Stimulated activated naive CD8-positive, alpha-beta T cell treated with anti-CD3 and anti-CD28 coated beads, Interleukin-15, Interleukin-2, amounts not matched to agents 100 U/mL and 50 U/mL, for 24 hours (primary cell): Measurements from ENCODE around the gene WNT7B.
A peak's percentile ranks its signal among the peaks of the same experiment; 100 is the strongest.

ENCODE experiments used
- ATAC-seq: fragments of 150-1000 bp; cut with Tn5 transposase; one replicate; pipeline ENCODE4 v1.10.0; 2021
- DNase-seq: peaks from one replicate; pipeline ENCODE4 v3.0.0; 2021

Gene WNT7B

GRCh38 chr22:45971408-45972028 is 5.4 kb downstream of the WNT7B start:
- DNase-seq (no peak), ATAC-seq (no peak)

GRCh38 chr22:45970705-45971407 is 6.1 kb downstream of the WNT7B start:
- ATAC-seq (no peak), DNase-seq (no peak)

- ATAC-seq (no peak), DNase-seq (no peak)
These were observed 7.0 kb downstream of the WNT7B start for GRCh38 chr22:45969801-45970470.

- ATAC-seq = no peak
These were observed 7.6 kb downstream of the WNT7B start for GRCh38 chr22:45969414-45969799.

GRCh38 chr22:45968751-45969413 is 8.1 kb downstream of the WNT7B start:
- ATAC-seq (peak; percentile 24), DNase-seq (peak; percentile 41)

More at GRCh38 chr22:45969414-45969799, 7.6 kb downstream of the WNT7B start:
- DNase-seq = no peak

GRCh38 chr22:45968003-45968650 is 8.8 kb downstream of the WNT7B start:
- ATAC-seq = no peak
- DNase-seq = no peak

- no peak for ATAC-seq
- DNase-seq = no peak
These were observed 10.0 kb downstream of the WNT7B start for GRCh38 chr22:45966895-45967365.

GRCh38 chr22:45966320-45966894 is 10.6 kb downstream of the WNT7B start:
- DNase-seq (no peak), ATAC-seq (no peak)

- DNase-seq = no peak
These were observed 11.4 kb downstream of the WNT7B start for GRCh38 chr22:45965563-45965962.

GRCh38 chr22:45964926-45965527 is 11.9 kb downstream of the WNT7B start:
- DNase-seq (no peak), ATAC-seq (no peak)

More at GRCh38 chr22:45965563-45965962, 11.4 kb downstream of the WNT7B start:
- no peak for ATAC-seq

- DNase-seq (no peak), ATAC-seq (no peak)
These were observed 12.6 kb downstream of the WNT7B start for GRCh38 chr22:45964372-45964771.

- ATAC-seq = no peak
- DNase-seq = no peak
These were observed 13.1 kb downstream of the WNT7B start for GRCh38 chr22:45963821-45964220.

GRCh38 chr22:45962756-45963324 is 14.1 kb downstream of the WNT7B start:
- DNase-seq = no peak
- no peak for ATAC-seq

- DNase-seq = no peak
- no peak for ATAC-seq
These were observed 14.6 kb downstream of the WNT7B start for GRCh38 chr22:45962434-45962718.

GRCh38 chr22:45961679-45962433 is 15.1 kb downstream of the WNT7B start:
- ATAC-seq (no peak), DNase-seq (no peak)

GRCh38 chr22:45960477-45961386 is 16.2 kb downstream of the WNT7B start:
- no peak for ATAC-seq
- DNase-seq = no peak

GRCh38 chr22:45959719-45960476 is 17.1 kb downstream of the WNT7B start:
- ATAC-seq (no peak), DNase-seq (no peak)

GRCh38 chr22:45958971-45959370 is 18.0 kb downstream of the WNT7B start:
- no peak for ATAC-seq
- no peak for DNase-seq

GRCh38 chr22:45957826-45958225 is 19.1 kb downstream of the WNT7B start:
- ATAC-seq (no peak), DNase-seq (no peak)
